Endodermal cell (in vitro differentiated cells): ENCODE results near the gene MKRN2OS. TPM values are rescaled to one million over a fixed set of nuclear protein-coding genes. Genes with fewer than 3 reads are reported as not detected.
A peak's percentile ranks its signal among the peaks of the same experiment; 100 is the strongest.

Experiments
- DNase-seq: peaks from one replicate; pipeline ENCODE4 v3.0.0-alpha.2; 2017
- H3K27ac ChIP-seq: 2 replicates; pipeline ENCODE4 v1.5.1; 2013; ENCODE audit warnings: mild to moderate bottlenecking, low read depth, low read length, moderate library complexity
- H3K27me3 ChIP-seq: 2 replicates; pipeline ENCODE4 v1.6.1; 2013; ENCODE audit warnings: mild to moderate bottlenecking, low read length, moderate library complexity; ENCODE audit not compliant: insufficient read depth, control insufficient read depth, poor library complexity, severe bottlenecking
- H3K36me3 ChIP-seq: 2 replicates; pipeline ENCODE4 v1.7.0; 2013; ENCODE audit warnings: mild to moderate bottlenecking, low read length, moderate library complexity; ENCODE audit not compliant: control insufficient read depth, insufficient read depth
- H3K4me1 ChIP-seq: one replicate; pipeline ENCODE4 v1.7.0; 2013; ENCODE audit warnings: low read length; ENCODE audit not compliant: control insufficient read depth, insufficient read depth
- H3K4me3 ChIP-seq: 2 replicates; pipeline ENCODE4 v1.5.1; 2013; ENCODE audit warnings: mild to moderate bottlenecking, low read length, moderate library complexity
- H3K9ac ChIP-seq: 2 replicates; pipeline ENCODE4 v1.6.1; 2013; ENCODE audit warnings: mild to moderate bottlenecking, low read length, moderate library complexity; ENCODE audit not compliant: poor library complexity, severe bottlenecking; ENCODE audit errors: extremely low read depth
- H3K9me3 ChIP-seq: 2 replicates; pipeline ENCODE4 v1.6.1; 2013; ENCODE audit warnings: mild to moderate bottlenecking, low read length, moderate library complexity; ENCODE audit not compliant: control insufficient read depth
- H3K27ac Mint-ChIP-seq: 2 replicates; pipeline ENCODE4 v1.8.0; 2020; ENCODE audit warnings: mixed read lengths
- H3K27me3 Mint-ChIP-seq: 2 replicates; pipeline ENCODE4 v1.8.0; 2021; ENCODE audit warnings: mild to moderate bottlenecking, mixed read lengths; ENCODE audit not compliant: insufficient read depth
- H3K36me3 Mint-ChIP-seq: 2 replicates; pipeline ENCODE4 v1.8.0; 2020; ENCODE audit warnings: low read depth, mixed read lengths
- H3K4me1 Mint-ChIP-seq: 2 replicates; pipeline ENCODE4 v1.8.0; 2020; ENCODE audit warnings: mixed read lengths
- H3K4me3 Mint-ChIP-seq: 2 replicates; pipeline ENCODE4 v1.8.0; 2020; ENCODE audit warnings: mild to moderate bottlenecking, moderate library complexity, mixed read lengths
- H3K9me3 Mint-ChIP-seq: 2 replicates; pipeline ENCODE4 v1.8.0; 2020; ENCODE audit warnings: mild to moderate bottlenecking, mixed read lengths
- WGBS, 2 experiments: methylation state at CpG; one replicate each; pipeline versions ENCODE4 v1.1.5 to v1.1.7; 2013; ENCODE audit warnings: missing lambda C conversion rate in 2 of 2, mixed read lengths in 1 of 2; ENCODE audit not compliant: insufficient coverage in 1 of 2, insufficient read length in 1 of 2; 5-methylcytosine and 5-hydroxymethylcytosine counted together
- total RNA-seq, 2 donors: library from RNA; stranded (reverse); fragmentation: NEBNext Ultra II Directional in 1 of 2; extraction: Animal tissue kit (Norgen Biotek cat#: 25700) in 1 of 2; gene quantifications; 2 replicates in 1 of 2; 3 replicates in 1 of 2; pipeline ENCODE4 v1.2.1, GENCODE V29; 2021
- TF ChIP-seq, protein P1 (sequence below): fragments of 200-600 bp; sonication (generic); conservative IDR thresholded peaks from 2 replicates; pipeline ENCODE4 v1.5.0; 2021; ENCODE audit warnings: antibody characterized with exemption, mild to moderate bottlenecking

Gene MKRN2OS
- total RNA-seq, 2 donors from 2014 or later, result 0.84 TPM; not detected in 1

DNA sequence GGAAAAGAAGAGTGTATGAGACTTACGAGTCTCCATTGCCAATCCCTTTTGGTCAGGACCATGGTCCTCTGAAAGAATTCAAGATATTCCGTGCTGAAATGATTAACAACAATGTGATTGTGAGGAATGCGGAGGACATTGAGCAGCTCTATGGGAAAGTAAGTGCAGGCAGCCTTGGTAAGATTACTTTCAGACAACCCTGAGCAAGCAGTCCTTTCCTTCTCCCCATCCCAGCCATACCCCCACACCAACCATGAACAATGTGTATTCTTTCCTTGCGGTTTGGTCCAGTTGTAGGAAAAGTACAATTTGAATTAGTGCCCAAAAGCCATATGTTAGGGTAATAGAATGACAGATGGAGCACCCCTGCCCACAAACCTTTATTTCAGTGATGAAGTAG is 55.5 kb downstream of the MKRN2OS start:
- Histone ChIP-seq H3K9ac (no peak overlapping the region), H3K27ac (no peak overlapping the region), H3K9me3 (no peaks in the 10 kb centered on the region), H3K27me3 (no peaks in the 10 kb centered on the region), H3K4me1 (no peaks in the 10 kb centered on the region), H3K36me3 (peaks cover 21% of the 10 kb centered on the region), H3K4me3 (no peak overlapping the region)
- Mint-ChIP-seq H3K4me1 (peaks cover 7% of the 10 kb centered on the region), H3K9me3 (no peaks in the 10 kb centered on the region), H3K4me3 (no peak overlapping the region), H3K27ac (peak overlapping the region; percentile 9), H3K27me3 (no peaks in the 10 kb centered on the region), H3K36me3 (peaks cover 30% of the 10 kb centered on the region)
- DNase-seq, result no peak
- WGBS, 2 experiments, result 84 to 89% methylated on average over 2 to 4 of the region's 4 CpGs
- TF ChIP-seq, protein P1, sequence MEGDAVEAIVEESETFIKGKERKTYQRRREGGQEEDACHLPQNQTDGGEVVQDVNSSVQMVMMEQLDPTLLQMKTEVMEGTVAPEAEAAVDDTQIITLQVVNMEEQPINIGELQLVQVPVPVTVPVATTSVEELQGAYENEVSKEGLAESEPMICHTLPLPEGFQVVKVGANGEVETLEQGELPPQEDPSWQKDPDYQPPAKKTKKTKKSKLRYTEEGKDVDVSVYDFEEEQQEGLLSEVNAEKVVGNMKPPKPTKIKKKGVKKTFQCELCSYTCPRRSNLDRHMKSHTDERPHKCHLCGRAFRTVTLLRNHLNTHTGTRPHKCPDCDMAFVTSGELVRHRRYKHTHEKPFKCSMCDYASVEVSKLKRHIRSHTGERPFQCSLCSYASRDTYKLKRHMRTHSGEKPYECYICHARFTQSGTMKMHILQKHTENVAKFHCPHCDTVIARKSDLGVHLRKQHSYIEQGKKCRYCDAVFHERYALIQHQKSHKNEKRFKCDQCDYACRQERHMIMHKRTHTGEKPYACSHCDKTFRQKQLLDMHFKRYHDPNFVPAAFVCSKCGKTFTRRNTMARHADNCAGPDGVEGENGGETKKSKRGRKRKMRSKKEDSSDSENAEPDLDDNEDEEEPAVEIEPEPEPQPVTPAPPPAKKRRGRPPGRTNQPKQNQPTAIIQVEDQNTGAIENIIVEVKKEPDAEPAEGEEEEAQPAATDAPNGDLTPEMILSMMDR, result no peak

Other genes starting within 250 kb of the MKRN2OS start
- 10 to 100 TPM; 16.6 to 18.2 TPM for gene TSEN2, start 61.0 kb downstream of the MKRN2OS start, total RNA-seq
- 10 to 100 TPM; 18.8 to 23.3 TPM for gene MKRN2, start 11.6 kb upstream of the MKRN2OS start, total RNA-seq
- gene RAF1, start 118.6 kb upstream of the MKRN2OS start, total RNA-seq, result 100 to 1,000 TPM in 1 of 2 donors, 10 to 100 TPM in 1; 95.4 to 116 TPM
- gene TMEM40, start 213.8 kb upstream of the MKRN2OS start, total RNA-seq, result not detected